ENCODE data around the gene ARID5B. TPM values are rescaled to one million over a fixed set of nuclear protein-coding genes. Genes with fewer than 3 reads are reported as not detected.

ARID5B gene
- polyA plus RNA-seq, 3 donors = 1.00 to 2.5 (median 1.5) TPM

- peaks cover 8 to 18% (median 16%) of the 10 kb centered on the region in 7 donors for H3K9me3 Mint-ChIP-seq
- H3K27me3 Mint-ChIP-seq (ENCODE audit: low read depth in 3 of 3) = no peaks in the 10 kb centered on the region
- Histone ChIP-seq H3K9ac (ENCODE audit: insufficient read depth, low read length, poor library complexity, severe bottlenecking) (no peak overlapping the region), H4K20me1 (ENCODE audit: insufficient read depth, low read length) (no peaks in the 10 kb centered on the region), H3K9me3 (replicated peaks in 1 of 2; ENCODE audit: control insufficient read depth in 1 of 2, insufficient read depth in 1 of 2, low read length in 2 of 2) (peaks cover 5 to 12% of the 10 kb centered on the region in 2 donors), H3K27me3 (ENCODE audit: control insufficient read depth in 2 of 2, insufficient read depth in 2 of 2, low read length in 2 of 2) (no peaks in the 10 kb centered on the region), H3K36me3 (replicated peaks in 1 of 2; ENCODE audit: control insufficient read depth in 1 of 2, insufficient read depth in 2 of 2, low read length in 2 of 2) (no peaks in the 10 kb centered on the region), H3K27ac (ENCODE audit: low read depth in 1 of 2, low read length in 2 of 2) (no peak overlapping the region), H3K79me2 (ENCODE audit: insufficient read depth, low read length) (no peaks in the 10 kb centered on the region), H2AFZ (ENCODE audit: insufficient read depth, low read depth, low read length, poor library complexity, severe bottlenecking) (no peak overlapping the region), H3K4me2 (replicated peaks; ENCODE audit: extremely low read depth, low read length, poor library complexity, severe bottlenecking) (no peak overlapping the region), H3K4me3 (replicated peaks in 1 of 3; ENCODE audit: low read depth in 2 of 3, low read length in 3 of 3) (no peak overlapping the region), H3K4me1 (ENCODE audit: control insufficient read depth in 1 of 2, insufficient read depth in 2 of 2, low read length in 2 of 2) (no peaks in the 10 kb centered on the region)
- H3K4me3 Mint-ChIP-seq = no peak overlapping the region
- no peak for DNase-seq
- no peak overlapping the region for H3K27ac Mint-ChIP-seq
- intact Hi-C loops (cut with micrococcal nuclease) = no loop called here
- no peak for TF ChIP-seq CTCF (IDR thresholded peaks at IDR 0.05)
- H3K4me1 Mint-ChIP-seq = peaks cover 1% of the 10 kb centered on the region
- H3K36me3 Mint-ChIP-seq = no peaks in the 10 kb centered on the region
These were observed 232.1 kb downstream of the ARID5B start for GRCh38 chr10:62133618-62134017.

- intact Hi-C loops (cut with micrococcal nuclease) = no loop called here
- Histone ChIP-seq H3K4me3 (replicated peaks in 1 of 3; ENCODE audit: low read depth in 2 of 3, low read length in 3 of 3) (no peak overlapping the region), H3K79me2 (ENCODE audit: insufficient read depth, low read length) (no peaks in the 10 kb centered on the region), H4K20me1 (ENCODE audit: insufficient read depth, low read length) (no peaks in the 10 kb centered on the region), H3K9me3 (replicated peaks in 1 of 2; ENCODE audit: control insufficient read depth in 1 of 2, insufficient read depth in 1 of 2, low read length in 2 of 2) (peaks cover 5 to 17% of the 10 kb centered on the region in 2 donors), H3K27ac (ENCODE audit: low read depth in 1 of 2, low read length in 2 of 2) (no peak overlapping the region), H3K4me2 (replicated peaks; ENCODE audit: extremely low read depth, low read length, poor library complexity, severe bottlenecking) (no peak overlapping the region), H3K36me3 (replicated peaks in 1 of 2; ENCODE audit: control insufficient read depth in 1 of 2, insufficient read depth in 2 of 2, low read length in 2 of 2) (no peaks in the 10 kb centered on the region), H3K4me1 (ENCODE audit: control insufficient read depth in 1 of 2, insufficient read depth in 2 of 2, low read length in 2 of 2) (no peaks in the 10 kb centered on the region), H2AFZ (ENCODE audit: insufficient read depth, low read depth, low read length, poor library complexity, severe bottlenecking) (no peak overlapping the region), H3K27me3 (ENCODE audit: control insufficient read depth in 2 of 2, insufficient read depth in 2 of 2, low read length in 2 of 2) (no peaks in the 10 kb centered on the region), H3K9ac (ENCODE audit: insufficient read depth, low read length, poor library complexity, severe bottlenecking) (no peak overlapping the region)
- no peak overlapping the region for H3K27ac Mint-ChIP-seq
- WGBS (ENCODE audit: insufficient coverage) = no CpG with 5 or more reads among the region's 3 CpGs
- H3K36me3 Mint-ChIP-seq = no peaks in the 10 kb centered on the region
- no peak overlapping the region for H3K4me3 Mint-ChIP-seq
- no peak for TF ChIP-seq CTCF (IDR thresholded peaks at IDR 0.05)
- no peaks in the 10 kb centered on the region for H3K4me1 Mint-ChIP-seq
- no peak for DNase-seq
- peaks cover 0 to 1% (median 0%) of the 10 kb centered on the region in 3 donors for H3K27me3 Mint-ChIP-seq (ENCODE audit: low read depth in 3 of 3)
- peaks cover 9 to 23% (median 13%) of the 10 kb centered on the region in 7 donors for H3K9me3 Mint-ChIP-seq
These were observed 235.4 kb downstream of the ARID5B start for GRCh38 chr10:62136931-62137330.

Other genes starting within 250 kb of the ARID5B start
- gene CABCOCO1, start 238.8 kb upstream of the ARID5B start, polyA plus RNA-seq = not detected